ENCODE results near the gene TACC3.

TACC3 gene

GRCh38 chr4:1723131-1723801 lies 1.9 kb downstream of the TACC3 start:
- DNase-seq (ENCODE audit: low read depth in 2 of 2): peak; percentile 30 to 37

- DNase-seq (ENCODE audit: low read depth in 2 of 2): no peak
Observed at GRCh38 chr4:1725521-1725920, 4.2 kb downstream of the TACC3 start.

GRCh38 chr4:1726146-1726934 lies 5.0 kb downstream of the TACC3 start:
- peak; percentile 69 to 88 for DNase-seq (ENCODE audit: low read depth in 2 of 2)

GRCh38 chr4:1727117-1728031 lies 6.1 kb downstream of the TACC3 start:
- no peak for DNase-seq (ENCODE audit: low read depth in 2 of 2)

GRCh38 chr4:1728061-1728980 lies 7.0 kb downstream of the TACC3 start:
- DNase-seq (ENCODE audit: low read depth in 2 of 2): no peak

- no peak for DNase-seq (ENCODE audit: low read depth in 2 of 2)
Observed at GRCh38 chr4:1730532-1731135, 9.3 kb downstream of the TACC3 start.

- DNase-seq (ENCODE audit: low read depth in 2 of 2): no peak
Observed at GRCh38 chr4:1731180-1731579, 9.9 kb downstream of the TACC3 start.

GRCh38 chr4:1732911-1733310 lies 11.6 kb downstream of the TACC3 start:
- DNase-seq (ENCODE audit: low read depth in 2 of 2): no peak

GRCh38 chr4:1735215-1735614 lies 13.9 kb downstream of the TACC3 start:
- DNase-seq (ENCODE audit: low read depth in 2 of 2): no peak

GRCh38 chr4:1736812-1737211 lies 15.5 kb downstream of the TACC3 start:
- no peak for DNase-seq (ENCODE audit: low read depth in 2 of 2)

- DNase-seq (ENCODE audit: low read depth in 2 of 2): no peak
Observed at GRCh38 chr4:1737666-1738065, 16.3 kb downstream of the TACC3 start.

GRCh38 chr4:1738410-1738809 lies 17.1 kb downstream of the TACC3 start:
- no peak for DNase-seq (ENCODE audit: low read depth in 2 of 2)

- no peak for DNase-seq (ENCODE audit: low read depth in 2 of 2)
Observed at GRCh38 chr4:1739358-1739757, 18.0 kb downstream of the TACC3 start.

GRCh38 chr4:1740021-1740545 lies 18.8 kb downstream of the TACC3 start:
- no peak for DNase-seq (ENCODE audit: low read depth in 2 of 2)

- DNase-seq (ENCODE audit: low read depth in 2 of 2): no peak
Observed at GRCh38 chr4:1741208-1741607, 19.9 kb downstream of the TACC3 start.

- no peak for DNase-seq (ENCODE audit: low read depth in 2 of 2)
Observed at GRCh38 chr4:1743551-1743950, 22.2 kb downstream of the TACC3 start.

GRCh38 chr4:1743975-1744374 lies 22.7 kb downstream of the TACC3 start:
- no peak for DNase-seq (ENCODE audit: low read depth in 2 of 2)

GRCh38 chr4:1744552-1744951 lies 23.2 kb downstream of the TACC3 start:
- no peak for DNase-seq (ENCODE audit: low read depth in 2 of 2)

- no peak for DNase-seq (ENCODE audit: low read depth in 2 of 2)
Observed at GRCh38 chr4:1745165-1745564, 23.8 kb downstream of the TACC3 start.

GRCh38 chr4:1745697-1746096 lies 24.4 kb downstream of the TACC3 start:
- DNase-seq (ENCODE audit: low read depth in 2 of 2): no peak

All from stimulated activated CD4-positive, alpha-beta T cell treated with anti-CD3 and anti-CD28 coated beads, Interleukin-12 subunit alpha, Interleukin-12 subunit beta, amount 100 ng/mL, for 24 hours (primary cell).